GM12892 (cell line): ENCODE data around the gene CD52.

Experiments used
- POLR2A ChIP-seq: IDR thresholded peaks from 2 replicates; pipeline ENCODE4 v1.6.1; 2011; ENCODE audit warnings: low read depth, low read length, control low read depth
- POLR2AphosphoS5 ChIP-seq: IDR thresholded peaks from 2 replicates; pipeline ENCODE4 v1.6.1; 2011; ENCODE audit warnings: low read depth, low read length, control low read depth

GRCh38 chr1:26335774-26336476, 18.2 kb downstream of the CD52 start:
- TF ChIP-seq POLR2AphosphoS5 (no peak), POLR2A (no peak)
